DMS114 treated with DMSO at 0.1 percent for 48 hours (cell line): Measurements from ENCODE around the gene MAGI1.

ENCODE experiments used
- DNase-seq: peaks from one replicate; lab custom pipeline; 2025; ENCODE audit not compliant: unreplicated experiment; lab: John Stamatoyannopoulos, UW

Gene MAGI1

GRCh38 chr3:65344846-65345245 lies 693.9 kb downstream of the MAGI1 start:
- DNase-seq, result no peak

DNA sequence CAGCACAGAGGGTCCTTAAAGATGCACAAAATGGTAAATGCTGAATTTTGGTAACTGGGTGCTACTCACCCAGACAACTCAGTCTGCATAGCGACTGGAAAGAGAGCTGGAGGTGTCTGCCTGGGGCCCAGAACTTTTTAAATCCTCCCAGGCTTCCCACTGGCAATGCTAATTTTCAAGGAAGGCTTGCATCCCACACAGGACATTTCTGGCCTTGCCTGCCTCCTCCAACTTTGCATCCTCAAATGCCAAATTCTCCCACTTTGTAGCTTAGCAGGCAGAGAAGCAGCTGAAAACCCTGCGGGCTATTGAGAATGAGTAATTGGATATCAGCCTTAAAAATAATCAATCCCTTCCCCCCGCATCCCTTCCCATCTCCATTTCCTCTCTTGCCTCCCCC lies 694.3 kb downstream of the MAGI1 start:
- no peak for DNase-seq

DNA sequence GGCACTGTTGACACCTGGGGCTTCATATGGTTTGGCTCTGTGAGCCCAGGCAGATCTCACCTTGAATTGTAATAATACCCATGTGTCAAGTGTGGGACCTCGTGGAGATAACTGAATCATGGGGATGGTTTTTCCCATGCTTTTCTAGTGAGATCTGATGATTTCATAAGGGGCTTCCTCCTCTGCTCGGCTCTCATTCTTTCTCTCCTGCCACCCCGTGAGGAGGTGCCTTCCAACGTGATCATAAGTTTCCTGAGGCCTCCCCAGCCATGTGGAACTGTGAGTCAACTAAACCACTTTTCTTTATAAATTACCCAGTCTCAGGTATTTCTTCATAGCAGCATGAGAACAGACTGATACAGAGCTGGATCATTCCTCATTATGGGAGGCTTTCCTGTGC lies 695.0 kb downstream of the MAGI1 start:
- no peak for DNase-seq

GRCh38 chr3:65343026-65343425 lies 695.7 kb downstream of the MAGI1 start:
- no peak for DNase-seq

DNA sequence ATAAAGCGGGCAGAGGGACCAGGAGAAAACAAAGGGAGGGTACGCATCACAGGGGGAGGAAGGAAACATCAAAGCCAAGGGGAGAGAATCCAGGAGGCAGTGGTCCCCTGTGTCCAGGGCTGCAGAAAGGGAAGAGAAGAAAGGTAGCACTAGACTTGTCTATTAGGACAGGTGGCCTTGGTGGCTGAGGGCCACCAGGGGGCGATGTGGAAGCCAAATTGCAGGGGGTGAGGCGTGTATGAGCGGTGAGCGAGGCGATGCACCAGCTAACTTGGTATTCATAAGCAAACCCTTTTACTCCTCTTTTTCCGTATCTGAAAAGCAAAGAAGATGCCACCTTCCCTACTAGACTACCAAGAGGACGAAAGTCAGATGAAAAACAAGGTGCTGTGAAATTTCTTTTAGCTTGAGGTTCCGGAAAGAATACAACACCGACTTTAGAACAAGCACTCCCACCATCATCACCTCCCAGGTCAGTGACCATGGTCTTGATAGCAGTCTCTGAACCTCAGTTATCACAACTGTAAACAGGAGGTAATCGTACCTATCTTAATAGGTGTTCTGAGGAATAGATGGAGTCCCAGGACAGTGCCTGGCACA lies 696.5 kb downstream of the MAGI1 start:
- DNase-seq, result no peak

DNA sequence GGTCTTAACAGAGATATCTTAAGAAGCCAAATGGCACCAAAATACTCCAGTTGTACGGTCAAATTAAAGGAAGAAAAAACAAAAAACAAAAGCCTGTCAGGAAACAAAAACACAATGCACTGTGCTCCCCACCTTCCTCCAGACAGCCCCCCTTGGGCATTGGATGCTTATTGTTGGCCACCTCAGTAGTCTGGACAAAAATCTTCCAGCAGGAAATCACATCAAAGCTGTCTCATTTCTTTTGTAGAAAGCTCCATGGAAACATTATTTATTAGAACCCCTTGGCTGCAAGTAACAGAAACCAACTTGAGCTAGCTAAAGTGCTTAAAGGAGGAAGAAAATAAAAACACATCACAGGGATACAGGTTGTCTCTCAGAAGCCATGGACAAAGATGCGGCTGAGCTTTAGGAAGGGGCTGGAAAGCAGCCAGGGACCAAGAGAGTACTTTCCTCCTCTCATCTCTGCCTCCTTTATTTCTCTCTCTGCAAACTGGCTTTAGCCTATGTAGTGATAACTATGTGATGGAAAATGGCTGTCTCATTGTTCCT lies 699.5 kb downstream of the MAGI1 start:
- DNase-seq, result no peak

DNA sequence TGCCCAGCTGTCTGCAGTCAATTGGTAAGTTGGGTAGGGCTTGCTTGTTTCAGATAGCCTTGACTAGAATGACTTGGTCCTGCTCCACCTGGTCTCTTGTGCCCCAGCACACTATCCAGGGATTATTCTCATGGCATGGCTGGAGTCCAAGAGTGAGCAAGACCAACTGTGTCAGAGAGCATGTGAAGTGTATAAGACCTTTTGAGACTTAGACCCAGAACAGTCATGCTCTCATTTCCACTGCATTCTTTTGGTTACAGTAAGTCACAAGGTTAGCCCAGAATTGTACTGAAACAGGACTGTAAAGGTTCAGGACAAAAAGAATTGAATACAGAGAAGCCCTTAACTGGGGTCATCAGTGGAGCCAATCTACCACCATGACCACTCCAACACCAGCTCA lies 700.1 kb downstream of the MAGI1 start:
- no peak for DNase-seq

DNA sequence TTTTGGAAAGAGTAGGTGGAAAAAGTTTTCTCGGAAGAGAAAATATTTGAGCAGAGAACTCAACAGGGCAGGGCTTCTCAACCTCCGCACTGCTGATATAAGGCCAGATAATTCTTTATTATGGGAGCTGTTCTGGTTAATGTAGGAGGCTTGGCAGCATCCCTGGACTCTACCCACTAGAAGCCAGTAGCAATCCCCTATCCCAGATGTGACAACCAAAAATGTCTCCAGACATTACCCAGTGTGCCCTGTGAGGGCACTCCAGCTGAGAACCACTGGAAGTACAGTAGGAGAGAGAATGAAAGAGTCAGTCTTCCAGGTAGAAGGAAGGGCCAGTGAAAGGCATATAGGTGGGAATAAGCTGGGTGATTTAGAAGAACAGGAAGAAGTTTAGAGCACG lies 703.1 kb downstream of the MAGI1 start:
- no peak for DNase-seq

GRCh38 chr3:65334045-65334665 lies 704.6 kb downstream of the MAGI1 start:
- DNase-seq, result no peak

DNA sequence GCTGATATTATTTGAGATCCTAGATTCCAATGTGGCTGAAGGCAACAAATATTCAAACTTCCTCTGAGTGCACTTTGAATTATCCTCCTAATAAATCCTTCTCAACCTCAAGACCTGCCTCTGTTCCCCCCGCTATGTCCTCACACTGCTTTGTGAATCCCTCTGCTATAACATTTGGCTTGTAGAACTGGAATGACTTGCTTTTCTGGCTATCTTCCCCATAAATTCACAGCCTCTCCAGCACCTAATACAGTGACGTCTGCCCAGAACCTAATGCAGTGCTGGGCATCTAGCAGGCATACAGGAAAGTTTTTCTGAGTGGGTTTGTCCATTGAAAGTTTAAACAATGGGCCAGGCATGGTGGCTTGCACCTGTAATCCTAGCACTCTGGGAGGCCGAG lies 707.0 kb downstream of the MAGI1 start:
- no peak for DNase-seq

DNA sequence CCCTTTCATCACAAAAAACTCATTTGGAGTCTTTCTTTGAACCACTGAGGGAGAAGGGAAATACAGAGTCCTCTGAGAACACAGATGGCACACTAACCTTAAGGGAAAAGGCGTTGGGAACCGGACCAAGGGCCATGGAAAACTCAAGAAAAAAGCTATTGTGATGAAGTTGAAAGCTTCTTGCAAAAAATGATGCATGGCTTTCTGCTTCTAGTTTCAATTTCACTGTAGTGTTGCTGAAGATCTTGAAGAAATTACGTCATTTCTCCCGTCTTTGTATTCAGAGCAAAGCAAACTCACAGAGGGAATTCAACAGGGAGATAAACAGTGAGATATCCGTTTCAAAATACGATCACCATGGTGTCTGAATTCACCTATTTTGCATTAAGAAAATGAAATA lies 708.6 kb downstream of the MAGI1 start:
- no peak for DNase-seq

DNA sequence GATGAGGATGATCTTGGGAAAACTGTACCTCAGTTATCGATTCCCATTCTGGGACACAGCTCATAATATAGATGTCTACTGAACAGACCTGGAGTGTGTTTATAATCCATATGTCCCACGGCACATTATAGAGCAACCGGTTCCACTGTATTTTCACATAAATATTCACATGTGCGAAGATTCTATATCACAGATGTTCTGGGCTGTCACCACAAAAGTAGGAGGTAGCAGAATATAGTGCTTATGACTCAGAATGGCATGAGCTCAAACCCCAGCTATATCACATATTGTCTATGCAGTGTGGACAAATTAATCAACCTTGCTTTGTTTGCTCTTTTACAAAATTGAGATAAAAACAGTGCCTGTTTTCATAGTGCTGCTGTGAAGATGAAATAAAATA lies 710.6 kb downstream of the MAGI1 start:
- no peak for DNase-seq

- no peak for DNase-seq
Measured at GRCh38 chr3:65326574-65326973, 712.1 kb downstream of the MAGI1 start.

DNA sequence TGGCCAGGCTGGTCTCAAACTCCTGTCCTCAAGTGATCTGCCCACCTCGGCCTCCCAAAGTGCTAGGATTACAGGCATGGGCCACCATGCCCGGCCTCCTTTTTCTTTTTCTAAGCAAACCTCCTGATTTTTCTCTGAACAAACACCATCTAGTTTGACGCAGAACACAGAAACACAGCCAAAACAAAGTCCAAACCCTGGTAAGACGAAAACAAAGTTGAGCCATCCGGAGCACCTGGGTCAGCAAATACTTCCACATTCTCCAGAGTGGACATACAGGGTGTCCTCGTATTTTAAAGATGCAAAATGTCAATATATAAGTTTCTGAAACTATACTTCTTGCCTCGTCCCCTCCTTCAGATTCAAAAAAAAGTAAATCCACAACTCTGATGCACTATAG lies 715.8 kb downstream of the MAGI1 start:
- DNase-seq, result no peak

DNA sequence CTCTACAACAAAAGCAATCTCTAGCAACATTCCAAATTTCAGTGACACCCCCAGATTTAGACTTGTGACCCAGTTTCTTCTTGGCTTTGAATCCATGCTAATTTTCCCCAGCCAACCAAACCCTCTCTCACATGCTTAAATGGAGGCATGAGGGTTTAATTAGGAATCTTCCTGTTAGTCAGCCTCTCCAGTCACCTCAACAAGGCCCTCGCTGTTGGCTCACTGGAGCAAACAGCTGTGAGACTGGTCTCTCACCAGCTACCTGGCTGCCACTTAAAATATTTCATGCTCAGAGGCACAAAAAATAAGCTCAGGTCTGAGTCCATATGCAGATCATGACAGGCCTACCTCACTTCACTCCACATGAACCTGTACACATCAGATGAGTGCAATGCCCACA lies 720.5 kb downstream of the MAGI1 start:
- no peak for DNase-seq

DNA sequence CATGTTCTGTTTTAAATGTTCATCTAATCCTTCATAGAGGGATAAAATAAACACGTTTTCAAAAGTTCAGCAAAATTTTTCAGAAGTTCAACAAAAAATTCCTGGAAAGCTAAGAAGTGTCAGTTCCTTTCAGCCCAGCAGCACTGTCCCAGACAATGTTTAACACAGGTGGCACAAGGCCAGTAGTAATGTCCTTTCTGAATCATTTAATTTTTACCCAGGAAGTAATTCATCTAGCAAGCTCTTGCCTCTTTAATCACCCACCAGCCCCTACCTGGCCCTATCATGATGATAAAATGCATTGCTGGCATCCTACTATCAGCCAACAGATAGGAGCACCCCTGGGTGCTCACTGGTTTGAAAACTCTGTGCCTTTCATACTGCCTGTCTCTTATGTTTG lies 723.8 kb downstream of the MAGI1 start:
- DNase-seq, result no peak

GRCh38 chr3:65314269-65314668 lies 724.4 kb downstream of the MAGI1 start:
- DNase-seq, result no peak

- no peak for DNase-seq
Measured at GRCh38 chr3:65313666-65314065, 725.1 kb downstream of the MAGI1 start.

DNA sequence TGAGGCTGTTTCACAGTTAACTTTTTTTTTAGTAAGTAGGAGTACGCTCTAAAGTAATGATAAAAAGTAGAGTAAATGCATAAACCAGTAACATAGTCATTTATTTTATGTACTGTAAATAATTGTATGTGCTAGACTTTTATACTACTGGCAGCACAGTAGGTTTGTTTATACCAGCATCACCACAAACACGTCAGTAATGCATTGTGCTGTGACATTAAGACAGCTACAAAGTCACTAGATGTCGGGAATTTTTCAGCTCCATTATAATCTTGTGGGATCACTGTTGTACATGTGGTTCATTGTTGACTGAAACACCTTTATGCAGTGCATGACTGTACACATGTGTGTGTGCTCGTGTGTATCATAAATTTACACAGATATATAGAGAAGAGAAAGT lies 732.9 kb downstream of the MAGI1 start:
- DNase-seq, result no peak
